GM12891 (cell line): ENCODE measurements around the gene ITPR3.

Experiments used
- POLR2A ChIP-seq: IDR thresholded peaks from 2 replicates; pipeline ENCODE4 v1.6.1; 2011; ENCODE audit warnings: low read depth, low read length, control low read depth
- POLR2AphosphoS5 ChIP-seq: IDR thresholded peaks from 2 replicates; pipeline ENCODE4 v1.6.1; 2011; ENCODE audit warnings: low read depth, low read length, control low read depth
- POU2F2 ChIP-seq: IDR thresholded peaks from 2 replicates; pipeline ENCODE4 v1.6.1; 2011; ENCODE audit warnings: low read depth, mild to moderate bottlenecking, control low read depth, low read length, moderate library complexity
- TAF1 ChIP-seq: IDR thresholded peaks from 2 replicates; pipeline ENCODE4 v1.6.1; 2011; ENCODE audit warnings: low read depth, low read length, control low read depth

- no peak for TF ChIP-seq POLR2A
- TF ChIP-seq POLR2AphosphoS5 = no peak
- no peak for TF ChIP-seq TAF1
- no peak for TF ChIP-seq POU2F2
Observed at GRCh38 chr6:33607784-33608161, 13.3 kb upstream of the ITPR3 start.
